ENCODE data around the gene SLC35A4. TPM values are rescaled to one million over a fixed set of nuclear protein-coding genes. Genes with fewer than 3 reads are reported as not detected.
"Not testable (repeated sequence)": the region's sequence is repeated elsewhere in the genome, so short reads cannot be mapped to it uniquely, and the experiment has no call there.

Gene SLC35A4
- polyA plus RNA-seq, 1 donor = 62.5 TPM

DNA sequence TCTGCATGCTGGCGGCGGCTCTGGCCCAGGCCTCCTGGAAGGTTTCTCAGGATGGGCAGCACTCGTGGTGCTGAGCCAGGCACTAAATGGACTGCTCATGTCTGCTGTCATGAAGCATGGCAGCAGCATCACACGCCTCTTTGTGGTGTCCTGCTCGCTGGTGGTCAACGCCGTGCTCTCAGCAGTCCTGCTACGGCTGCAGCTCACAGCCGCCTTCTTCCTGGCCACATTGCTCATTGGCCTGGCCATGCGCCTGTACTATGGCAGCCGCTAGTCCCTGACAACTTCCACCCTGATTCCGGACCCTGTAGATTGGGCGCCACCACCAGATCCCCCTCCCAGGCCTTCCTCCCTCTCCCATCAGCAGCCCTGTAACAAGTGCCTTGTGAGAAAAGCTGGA is 3.2 kb downstream of the SLC35A4 start:
- H3K4me3 ChIP-seq (ENCODE audit: low read length) = no peak overlapping the region
- H3K9me3 ChIP-seq (ENCODE audit: control insufficient read depth, low read depth, low read length) = peaks cover 5% of the 10 kb centered on the region
- H3K27ac ChIP-seq (ENCODE audit: low read length) = no peak overlapping the region
- peaks cover 10% of the 10 kb centered on the region for H3K4me1 ChIP-seq (ENCODE audit: control insufficient read depth, insufficient read depth, low read length)
- DNase-seq = no peak
- WGBS (ENCODE audit: insufficient coverage, low lambda C conversion rate) = no CpG with 5 or more reads among the region's 13 CpGs
- H3K36me3 ChIP-seq (ENCODE audit: control insufficient read depth, insufficient read depth, low read length) = peaks cover 40% of the 10 kb centered on the region
- H3K27me3 ChIP-seq (ENCODE audit: control insufficient read depth, insufficient read depth, low read length) = no peaks in the 10 kb centered on the region

- no peak overlapping the region for H3K4me3 ChIP-seq (ENCODE audit: low read length)
- peaks cover 40% of the 10 kb centered on the region for H3K36me3 ChIP-seq (ENCODE audit: control insufficient read depth, insufficient read depth, low read length)
- no CpG with 5 or more reads among the region's 2 CpGs for WGBS (ENCODE audit: insufficient coverage, low lambda C conversion rate)
- peaks cover 5% of the 10 kb centered on the region for H3K9me3 ChIP-seq (ENCODE audit: control insufficient read depth, low read depth, low read length)
- H3K27ac ChIP-seq (ENCODE audit: low read length) = no peak overlapping the region
- no peak for DNase-seq
- H3K4me1 ChIP-seq (ENCODE audit: control insufficient read depth, insufficient read depth, low read length) = peaks cover 6% of the 10 kb centered on the region
- no peaks in the 10 kb centered on the region for H3K27me3 ChIP-seq (ENCODE audit: control insufficient read depth, insufficient read depth, low read length)
Measured at GRCh38 chr5:140568443-140569063, 3.9 kb downstream of the SLC35A4 start.

- peaks cover 40% of the 10 kb centered on the region for H3K36me3 ChIP-seq (ENCODE audit: control insufficient read depth, insufficient read depth, low read length)
- peaks cover 3% of the 10 kb centered on the region for H3K9me3 ChIP-seq (ENCODE audit: control insufficient read depth, low read depth, low read length)
- no peaks in the 10 kb centered on the region for H3K27me3 ChIP-seq (ENCODE audit: control insufficient read depth, insufficient read depth, low read length)
- H3K27ac ChIP-seq (ENCODE audit: low read length) = no peak overlapping the region
- no CpG with 5 or more reads among the region's 4 CpGs for WGBS (ENCODE audit: insufficient coverage, low lambda C conversion rate)
- no peak for DNase-seq
- H3K4me3 ChIP-seq (ENCODE audit: low read length) = no peak overlapping the region
- peaks cover 3% of the 10 kb centered on the region for H3K4me1 ChIP-seq (ENCODE audit: control insufficient read depth, insufficient read depth, low read length)
Measured at GRCh38 chr5:140569197-140569596, 4.6 kb downstream of the SLC35A4 start.

- Histone ChIP-seq H3K9me3 (ENCODE audit: control insufficient read depth, low read depth, low read length) (no peaks in the 10 kb centered on the region), H3K27ac (ENCODE audit: low read length) (no peak overlapping the region), H3K36me3 (ENCODE audit: control insufficient read depth, insufficient read depth, low read length) (peaks cover 40% of the 10 kb centered on the region), H3K4me3 (ENCODE audit: low read length) (no peak overlapping the region), H3K27me3 (ENCODE audit: control insufficient read depth, insufficient read depth, low read length) (no peaks in the 10 kb centered on the region), H3K4me1 (ENCODE audit: control insufficient read depth, insufficient read depth, low read length) (peaks cover 3% of the 10 kb centered on the region)
- no peak for DNase-seq
- no CpG with 5 or more reads among the region's 4 CpGs for WGBS (ENCODE audit: insufficient coverage, low lambda C conversion rate)
Measured at GRCh38 chr5:140570058-140570457, 5.4 kb downstream of the SLC35A4 start.

DNA sequence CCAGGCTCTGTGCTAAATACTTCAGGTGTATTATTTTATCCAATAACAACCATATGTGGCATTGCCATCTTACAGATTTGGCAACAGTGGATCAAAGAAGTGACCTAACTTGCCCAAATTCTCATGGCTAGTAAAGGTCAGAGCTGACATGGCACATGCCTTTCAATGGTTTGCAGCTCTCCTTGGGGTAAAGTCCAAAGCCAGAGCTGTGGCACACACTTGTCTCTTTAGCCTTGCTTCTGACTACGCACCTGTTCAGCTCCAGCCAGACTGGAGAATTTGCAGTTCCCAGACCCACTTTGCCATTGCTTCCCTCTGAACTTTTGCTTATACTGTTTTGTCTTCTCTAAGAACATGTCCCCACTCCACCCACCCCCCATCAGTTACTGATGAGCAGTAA is 5.9 kb downstream of the SLC35A4 start:
- 100% methylated on average over 1 of the region's 1 CpG for WGBS (ENCODE audit: insufficient coverage, low lambda C conversion rate)
- Histone ChIP-seq H3K4me3 (ENCODE audit: low read length) (no peak overlapping the region), H3K4me1 (ENCODE audit: control insufficient read depth, insufficient read depth, low read length) (peaks cover 3% of the 10 kb centered on the region), H3K9me3 (ENCODE audit: control insufficient read depth, low read depth, low read length) (no peaks in the 10 kb centered on the region), H3K27ac (ENCODE audit: low read length) (no peak overlapping the region), H3K36me3 (ENCODE audit: control insufficient read depth, insufficient read depth, low read length) (peaks cover 40% of the 10 kb centered on the region), H3K27me3 (ENCODE audit: control insufficient read depth, insufficient read depth, low read length) (no peaks in the 10 kb centered on the region)
- DNase-seq = no peak

DNA sequence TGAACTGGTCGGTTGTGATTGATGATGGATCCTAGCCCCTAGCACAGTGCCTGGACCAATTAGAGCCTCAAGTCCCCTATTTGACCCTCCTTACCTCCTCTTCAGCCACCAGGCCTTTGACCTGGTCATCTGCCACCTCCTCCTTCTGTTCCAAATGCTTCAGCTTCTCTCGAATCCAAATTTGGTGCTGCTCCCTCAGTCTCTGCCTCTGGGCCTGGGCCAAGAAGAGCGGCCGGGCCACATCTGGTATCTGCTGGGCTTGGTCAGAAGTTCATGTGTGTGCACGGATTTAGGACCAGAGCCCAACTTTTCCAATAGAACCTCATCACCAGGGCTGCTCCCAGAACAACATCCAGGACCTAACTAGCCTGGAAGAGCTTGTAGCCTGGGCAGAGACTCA is 6.5 kb downstream of the SLC35A4 start:
- H3K27ac ChIP-seq (ENCODE audit: low read length) = no peak overlapping the region
- peaks cover 37% of the 10 kb centered on the region for H3K36me3 ChIP-seq (ENCODE audit: control insufficient read depth, insufficient read depth, low read length)
- peaks cover under 1% of the 10 kb centered on the region for H3K4me1 ChIP-seq (ENCODE audit: control insufficient read depth, insufficient read depth, low read length)

DNA sequence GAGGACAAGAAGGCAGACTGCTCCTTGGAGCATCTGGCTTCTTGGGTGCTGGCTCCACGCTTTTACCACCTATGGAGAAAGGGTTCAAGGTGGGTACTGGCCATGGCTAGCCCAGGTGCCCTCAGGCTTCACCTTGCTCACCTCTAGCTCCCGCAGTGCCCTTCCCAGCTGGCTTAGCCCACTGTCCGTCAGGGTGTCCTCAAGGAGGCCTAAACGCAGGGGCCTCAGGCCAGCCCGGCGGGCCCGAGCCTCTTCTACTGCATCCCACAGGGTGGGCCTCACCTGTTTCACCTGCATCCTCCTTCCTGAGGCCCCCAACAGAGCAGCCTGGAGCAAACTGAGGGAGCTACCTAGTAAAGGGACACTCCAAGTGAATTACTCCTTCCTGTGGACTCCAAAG is 9.1 kb downstream of the SLC35A4 start:
- Histone ChIP-seq H3K9me3 (ENCODE audit: control insufficient read depth, low read depth, low read length) (no peaks in the 10 kb centered on the region), H3K27ac (ENCODE audit: low read length) (no peak overlapping the region), H3K4me3 (ENCODE audit: low read length) (no peak overlapping the region), H3K4me1 (ENCODE audit: control insufficient read depth, insufficient read depth, low read length) (no peaks in the 10 kb centered on the region), H3K36me3 (ENCODE audit: control insufficient read depth, insufficient read depth, low read length) (peaks cover 11% of the 10 kb centered on the region), H3K27me3 (ENCODE audit: control insufficient read depth, insufficient read depth, low read length) (no peaks in the 10 kb centered on the region)
- no CpG with 5 or more reads among the region's 7 CpGs for WGBS (ENCODE audit: insufficient coverage, low lambda C conversion rate)
- no peak for DNase-seq

More for the DNA sequence above, 6.5 kb downstream of the SLC35A4 start:
- DNase-seq = no peak
- H3K27me3 ChIP-seq (ENCODE audit: control insufficient read depth, insufficient read depth, low read length) = no peaks in the 10 kb centered on the region
- H3K4me3 ChIP-seq (ENCODE audit: low read length) = no peak overlapping the region
- no CpG with 5 or more reads among the region's 5 CpGs for WGBS (ENCODE audit: insufficient coverage, low lambda C conversion rate)
- no peaks in the 10 kb centered on the region for H3K9me3 ChIP-seq (ENCODE audit: control insufficient read depth, low read depth, low read length)

- no peak for DNase-seq
- no CpG with 5 or more reads among the region's 3 CpGs for WGBS (ENCODE audit: insufficient coverage, low lambda C conversion rate)
- no peaks in the 10 kb centered on the region for H3K27me3 ChIP-seq (ENCODE audit: control insufficient read depth, insufficient read depth, low read length)
- no peaks in the 10 kb centered on the region for H3K4me1 ChIP-seq (ENCODE audit: control insufficient read depth, insufficient read depth, low read length)
- peaks cover 8% of the 10 kb centered on the region for H3K36me3 ChIP-seq (ENCODE audit: control insufficient read depth, insufficient read depth, low read length)
- no peak overlapping the region for H3K27ac ChIP-seq (ENCODE audit: low read length)
- H3K4me3 ChIP-seq (ENCODE audit: low read length) = no peak overlapping the region
- no peaks in the 10 kb centered on the region for H3K9me3 ChIP-seq (ENCODE audit: control insufficient read depth, low read depth, low read length)
Measured at GRCh38 chr5:140574165-140574564, 9.5 kb downstream of the SLC35A4 start.

GRCh38 chr5:140575309-140575708 is 10.7 kb downstream of the SLC35A4 start:
- WGBS (ENCODE audit: insufficient coverage, low lambda C conversion rate) = 40% methylated on average over 2 of the region's 8 CpGs

DNA sequence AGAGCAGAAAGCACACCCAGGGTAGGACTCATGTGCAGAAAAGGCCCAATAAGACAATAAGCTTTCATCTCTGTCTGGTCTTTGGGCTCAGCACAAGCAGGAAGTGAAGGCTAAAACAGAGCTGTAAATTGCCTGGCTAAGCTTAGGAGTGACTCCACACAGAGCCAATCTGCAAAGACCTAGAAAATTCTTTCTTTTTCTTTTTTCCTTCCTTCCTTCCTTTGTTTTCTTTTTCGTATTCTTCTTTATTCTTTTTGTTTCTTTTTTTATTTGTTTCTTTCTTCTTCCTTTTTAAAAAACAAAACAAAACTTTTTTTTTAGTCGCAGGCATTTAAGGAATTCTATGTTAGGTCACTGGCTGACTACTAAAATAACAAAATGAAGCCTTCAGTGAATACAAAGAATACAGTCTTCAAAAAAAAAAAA is 12.2 kb downstream of the SLC35A4 start:
- no peaks in the 10 kb centered on the region for H3K27me3 ChIP-seq (ENCODE audit: control insufficient read depth, insufficient read depth, low read length)
- H3K4me1 ChIP-seq (ENCODE audit: control insufficient read depth, insufficient read depth, low read length) = no peaks in the 10 kb centered on the region
- H3K27ac ChIP-seq (ENCODE audit: low read length) = no peak overlapping the region
- H3K9me3 ChIP-seq (ENCODE audit: control insufficient read depth, low read depth, low read length) = no peaks in the 10 kb centered on the region
- 88% methylated on average over 2 of the region's 2 CpGs for WGBS (ENCODE audit: insufficient coverage, low lambda C conversion rate)
- no peak overlapping the region for H3K4me3 ChIP-seq (ENCODE audit: low read length)
- DNase-seq = no peak
- H3K36me3 ChIP-seq (ENCODE audit: control insufficient read depth, insufficient read depth, low read length) = no peaks in the 10 kb centered on the region

More at GRCh38 chr5:140575309-140575708, 10.7 kb downstream of the SLC35A4 start:
- H3K36me3 ChIP-seq (ENCODE audit: control insufficient read depth, insufficient read depth, low read length) = peaks cover 3% of the 10 kb centered on the region
- H3K4me3 ChIP-seq (ENCODE audit: low read length) = no peak overlapping the region
- no peak overlapping the region for H3K27ac ChIP-seq (ENCODE audit: low read length)
- no peak for DNase-seq
- H3K4me1 ChIP-seq (ENCODE audit: control insufficient read depth, insufficient read depth, low read length) = no peaks in the 10 kb centered on the region
- H3K9me3 ChIP-seq (ENCODE audit: control insufficient read depth, low read depth, low read length) = no peaks in the 10 kb centered on the region
- no peaks in the 10 kb centered on the region for H3K27me3 ChIP-seq (ENCODE audit: control insufficient read depth, insufficient read depth, low read length)

- not testable (repeated sequence) for H3K9me3 ChIP-seq (ENCODE audit: control insufficient read depth, low read depth, low read length); H3K4me1 ChIP-seq (ENCODE audit: control insufficient read depth, insufficient read depth, low read length); H3K27me3 ChIP-seq (ENCODE audit: control insufficient read depth, insufficient read depth, low read length); DNase-seq; H3K27ac ChIP-seq (ENCODE audit: low read length); H3K4me3 ChIP-seq (ENCODE audit: low read length); H3K36me3 ChIP-seq (ENCODE audit: control insufficient read depth, insufficient read depth, low read length)
- WGBS (ENCODE audit: insufficient coverage, low lambda C conversion rate) = no CpG with 5 or more reads among the region's 6 CpGs
Measured at GRCh38 chr5:140579188-140579747, 14.6 kb downstream of the SLC35A4 start.
